ENCODE measurements around the gene SNORC. TPM values are rescaled to one million over a fixed set of nuclear protein-coding genes. Genes with fewer than 3 reads are reported as not detected.

The SNORC gene
- total and polyA plus RNA-seq, 10 of the 15 experiments (the other 5 are each of a cell fraction or from before 2014, with no cell fraction given) = 0.04 to 0.74 (median 0.45) TPM; not detected in 4

GRCh38 chr2:232883116-232883721, 13.2 kb downstream of the SNORC start (continued):
- TF ChIP-seq CUX1 (IDR thresholded peaks at IDR 0.05; ENCODE audit: insufficient replicate concordance, low read depth, low read length) (no peak), CREB1 (IDR thresholded peaks at IDR 0.05; ENCODE audit: low read depth) (no peak), ZNF24 (IDR thresholded peaks at IDR 0.05) (no peak), BACH1 (IDR thresholded peaks at IDR 0.05; ENCODE audit: borderline replicate concordance) (no peak), RAD51 (IDR thresholded peaks at IDR 0.05) (no peak), USF1 (IDR thresholded peaks at IDR 0.05; ENCODE audit: borderline replicate concordance, extremely low read length, insufficient read depth, low read depth, low read length) (no peak)

Data from GM12878 (cell line).